Measurements from ENCODE around the gene TMEM164. TPM values are rescaled to one million over a fixed set of nuclear protein-coding genes. Genes with fewer than 3 reads are reported as not detected.
A peak's percentile ranks its signal among the peaks of the same experiment; 100 is the strongest.

The TMEM164 gene
- polyA plus RNA-seq, 1 donor (not counting 4 experiments of a cell fraction or from before 2014, with no cell fraction given) = 15.3 TPM

DNA sequence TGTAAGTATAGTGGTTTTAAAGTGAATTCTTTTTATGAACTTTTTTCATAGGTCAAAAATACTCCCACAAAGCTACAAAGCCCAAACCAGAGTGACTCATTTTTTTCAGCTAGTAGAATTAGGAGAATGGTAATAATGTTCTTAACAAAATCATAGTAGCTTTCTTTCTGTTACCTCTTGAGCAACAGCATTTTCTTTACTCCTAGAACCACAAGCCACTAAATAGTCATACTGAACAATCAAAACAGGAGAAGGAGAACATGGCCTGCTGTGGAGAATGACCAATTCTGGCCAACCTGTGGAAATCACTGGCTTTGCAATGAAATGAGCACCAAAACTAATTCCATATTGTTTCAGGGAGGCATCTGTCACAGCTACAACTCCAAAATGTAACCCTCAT is 202.1 kb downstream of the TMEM164 start:
- Histone ChIP-seq H4K20me1 (ENCODE audit: control insufficient read depth, extremely low read depth, insufficient read depth, low read length) (no peaks in the 10 kb centered on the region), H3K9ac (ENCODE audit: control insufficient read depth, extremely low read depth, insufficient read depth, low read length) (no peak overlapping the region), H3K9me1 (ENCODE audit: control insufficient read depth, extremely low read depth, insufficient read depth, low read length) (no peaks in the 10 kb centered on the region), H3K36me3 (ENCODE audit: control insufficient read depth in 2 of 2, extremely low read depth in 1 of 2, insufficient read depth in 2 of 2, low read length in 2 of 2) (peaks cover 2 to 3% of the 10 kb centered on the region in 2 experiments), H3K4me3 (ENCODE audit: control insufficient read depth in 2 of 3, extremely low read depth in 1 of 3, insufficient read depth in 2 of 3, low read depth in 1 of 3, low read length in 3 of 3) (no peak overlapping the region), H3K4me1 (ENCODE audit: control insufficient read depth, extremely low read depth, insufficient read depth, low read length) (peaks cover 10% of the 10 kb centered on the region), H3K4me2 (ENCODE audit: control insufficient read depth, extremely low read depth, insufficient read depth, low read depth, low read length) (no peak overlapping the region), H3K27ac (ENCODE audit: control insufficient read depth, insufficient read depth, low read length) (no peak overlapping the region), H3K79me2 (ENCODE audit: control insufficient read depth, insufficient read depth, low read length) (no peaks in the 10 kb centered on the region), H3K9me3 (ENCODE audit: control insufficient read depth, low read depth, low read length) (no peaks in the 10 kb centered on the region), H2AFZ (ENCODE audit: control insufficient read depth, low read length) (no peak overlapping the region), H3K27me3 (ENCODE audit: control insufficient read depth, extremely low read depth, insufficient read depth, low read length) (no peaks in the 10 kb centered on the region)
- no peak for DNase-seq (ENCODE audit: low read depth, low spot score)
- no peak for FAIRE-seq
- TF ChIP-seq, protein P1, sequence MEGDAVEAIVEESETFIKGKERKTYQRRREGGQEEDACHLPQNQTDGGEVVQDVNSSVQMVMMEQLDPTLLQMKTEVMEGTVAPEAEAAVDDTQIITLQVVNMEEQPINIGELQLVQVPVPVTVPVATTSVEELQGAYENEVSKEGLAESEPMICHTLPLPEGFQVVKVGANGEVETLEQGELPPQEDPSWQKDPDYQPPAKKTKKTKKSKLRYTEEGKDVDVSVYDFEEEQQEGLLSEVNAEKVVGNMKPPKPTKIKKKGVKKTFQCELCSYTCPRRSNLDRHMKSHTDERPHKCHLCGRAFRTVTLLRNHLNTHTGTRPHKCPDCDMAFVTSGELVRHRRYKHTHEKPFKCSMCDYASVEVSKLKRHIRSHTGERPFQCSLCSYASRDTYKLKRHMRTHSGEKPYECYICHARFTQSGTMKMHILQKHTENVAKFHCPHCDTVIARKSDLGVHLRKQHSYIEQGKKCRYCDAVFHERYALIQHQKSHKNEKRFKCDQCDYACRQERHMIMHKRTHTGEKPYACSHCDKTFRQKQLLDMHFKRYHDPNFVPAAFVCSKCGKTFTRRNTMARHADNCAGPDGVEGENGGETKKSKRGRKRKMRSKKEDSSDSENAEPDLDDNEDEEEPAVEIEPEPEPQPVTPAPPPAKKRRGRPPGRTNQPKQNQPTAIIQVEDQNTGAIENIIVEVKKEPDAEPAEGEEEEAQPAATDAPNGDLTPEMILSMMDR (optimal IDR thresholded peaks at IDR 0.05 in 1 of 3, IDR thresholded peaks at IDR 0.05 in 1 of 3, conservative IDR thresholded peaks at IDR 0.05 in 1 of 3; ENCODE audit: extremely low read depth in 1 of 3, insufficient read depth in 2 of 3, low read length in 3 of 3) = no peak
- TF ChIP-seq EZH2 (IDR thresholded peaks at IDR 0.05; ENCODE audit: low read length) = no peak
- dilution Hi-C loops (cut with MboI; ENCODE audit: extremely low pct_ligation_motif_present, low sequenced_read_pairs) = no loop called here

DNA sequence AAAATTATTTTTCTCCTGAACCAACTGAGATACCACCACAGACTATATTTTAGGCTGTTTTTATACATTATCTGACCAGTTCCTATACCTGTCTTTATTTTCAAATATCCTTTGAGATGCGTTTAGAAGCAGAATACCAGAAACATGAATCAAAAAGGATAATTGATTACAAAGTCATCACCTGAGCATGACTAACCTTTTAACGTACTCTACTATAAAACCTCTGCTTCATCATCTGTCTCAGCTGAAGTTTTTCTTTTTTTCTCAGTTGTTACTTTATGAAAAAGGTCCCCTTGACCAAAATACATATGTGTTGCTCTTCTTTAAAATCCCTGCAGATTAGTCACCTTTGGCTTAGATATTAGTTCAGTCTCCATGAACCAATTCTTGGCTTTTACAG is 205.2 kb downstream of the TMEM164 start:
- no peak overlapping the region for H3K4me3 ChIP-seq (ENCODE audit: control insufficient read depth in 2 of 3, extremely low read depth in 1 of 3, insufficient read depth in 2 of 3, low read depth in 1 of 3, low read length in 3 of 3)
- H3K27me3 ChIP-seq (ENCODE audit: control insufficient read depth, extremely low read depth, insufficient read depth, low read length) = no peaks in the 10 kb centered on the region
- H3K4me2 ChIP-seq (ENCODE audit: control insufficient read depth, extremely low read depth, insufficient read depth, low read depth, low read length) = no peak overlapping the region
- DNase-seq (ENCODE audit: low read depth, low spot score) (no peak), FAIRE-seq (no peak)
- TF ChIP-seq, protein P1 (optimal IDR thresholded peaks at IDR 0.05 in 1 of 3, IDR thresholded peaks at IDR 0.05 in 1 of 3, conservative IDR thresholded peaks at IDR 0.05 in 1 of 3; ENCODE audit: extremely low read depth in 1 of 3, insufficient read depth in 2 of 3, low read length in 3 of 3) = no peak
- H3K36me3 ChIP-seq (ENCODE audit: control insufficient read depth in 2 of 2, extremely low read depth in 1 of 2, insufficient read depth in 2 of 2, low read length in 2 of 2) = no peaks in the 10 kb centered on the region
- no peaks in the 10 kb centered on the region for H3K9me3 ChIP-seq (ENCODE audit: control insufficient read depth, low read depth, low read length)
- peaks cover 27% of the 10 kb centered on the region for H3K4me1 ChIP-seq (ENCODE audit: control insufficient read depth, extremely low read depth, insufficient read depth, low read length)
- H3K9me1 ChIP-seq (ENCODE audit: control insufficient read depth, extremely low read depth, insufficient read depth, low read length) = no peaks in the 10 kb centered on the region
- no peaks in the 10 kb centered on the region for H4K20me1 ChIP-seq (ENCODE audit: control insufficient read depth, extremely low read depth, insufficient read depth, low read length)
- no peak overlapping the region for H2AFZ ChIP-seq (ENCODE audit: control insufficient read depth, low read length)
- peak overlapping the region; percentile 58 for H3K27ac ChIP-seq (ENCODE audit: control insufficient read depth, insufficient read depth, low read length)
- H3K9ac ChIP-seq (ENCODE audit: control insufficient read depth, extremely low read depth, insufficient read depth, low read length) = no peak overlapping the region
- H3K79me2 ChIP-seq (ENCODE audit: control insufficient read depth, insufficient read depth, low read length) = no peaks in the 10 kb centered on the region
- dilution Hi-C loops (cut with MboI; ENCODE audit: extremely low pct_ligation_motif_present, low sequenced_read_pairs) = no loop called here
